CD4-positive, CD25-positive, alpha-beta regulatory T cell (primary cell): Measurements from ENCODE around the gene ZNF687. TPM values are rescaled to one million over a fixed set of nuclear protein-coding genes. Genes with fewer than 3 reads are reported as not detected.

Experiments
- ATAC-seq, 2 donors: fragments of 150-1000 bp; cut with Tn5 transposase; one replicate each; pipeline ENCODE4 v1.10.0; 2021; ENCODE audit warnings: low read depth in 2 of 2, moderate number of reproducible peaks in 2 of 2, moderate library complexity in 1 of 2
- DNase-seq, 3 donors: peaks; one replicate each; pipeline versions ENCODE4 v3.0.0 to v3.0.0-alpha.2; 2012 to 2022; ENCODE audit warnings: mixed read lengths in 1 of 3
- H3K27ac ChIP-seq: one replicate; pipeline ENCODE4 v1.7.0; 2013; ENCODE audit warnings: mild to moderate bottlenecking, low read length; ENCODE audit not compliant: insufficient read depth, poor library complexity, severe bottlenecking
- H3K27me3 ChIP-seq: one replicate; pipeline ENCODE4 v1.7.0; 2013; ENCODE audit warnings: low read length; ENCODE audit not compliant: control insufficient read depth, insufficient read depth
- H3K36me3 ChIP-seq: one replicate; pipeline ENCODE4 v1.7.0; 2013; ENCODE audit warnings: mild to moderate bottlenecking, low read length, moderate library complexity; ENCODE audit not compliant: control insufficient read depth, insufficient read depth
- H3K4me1 ChIP-seq: 2 replicates; pipeline ENCODE4 v1.7.0; 2013; ENCODE audit warnings: mild to moderate bottlenecking, low read length; ENCODE audit not compliant: insufficient read depth, control insufficient read depth, poor library complexity, severe bottlenecking
- H3K4me3 ChIP-seq: one replicate; pipeline ENCODE4 v1.7.0; 2013; ENCODE audit warnings: low read depth, mild to moderate bottlenecking, low read length, moderate library complexity
- H3K9me3 ChIP-seq, 2 experiments: 1 replicate in 1 of 2; 2 replicates in 1 of 2; pipeline ENCODE4 v1.7.0; 2013; ENCODE audit warnings: low read length in 2 of 2, mild to moderate bottlenecking in 1 of 2, moderate library complexity in 1 of 2; ENCODE audit not compliant: control insufficient read depth in 2 of 2
- H3K27ac Mint-ChIP-seq, 3 donors: one replicate each; pipeline ENCODE4 v1.8.0; 2020 to 2022; ENCODE audit warnings: mild to moderate bottlenecking in 3 of 3, mixed read lengths in 3 of 3, moderate library complexity in 2 of 3
- H3K27me3 Mint-ChIP-seq: one replicate; pipeline ENCODE4 v1.8.0; 2022; ENCODE audit warnings: mild to moderate bottlenecking, mixed read lengths
- H3K36me3 Mint-ChIP-seq: one replicate; pipeline ENCODE4 v1.8.0; 2020; ENCODE audit warnings: mixed read lengths
- H3K4me1 Mint-ChIP-seq, 4 donors: one replicate each; pipeline ENCODE4 v1.8.0; 2020 to 2022; ENCODE audit warnings: mixed read lengths in 4 of 4, mild to moderate bottlenecking in 1 of 4
- H3K4me3 Mint-ChIP-seq, 4 donors: one replicate each; pipeline ENCODE4 v1.8.0; 2020 to 2022; ENCODE audit warnings: mild to moderate bottlenecking in 4 of 4, mixed read lengths in 4 of 4, moderate library complexity in 3 of 4
- H3K9me3 Mint-ChIP-seq, 7 donors: one replicate each; pipeline ENCODE4 v1.8.0; 2020 to 2022; ENCODE audit warnings: mixed read lengths in 7 of 7, mild to moderate bottlenecking in 3 of 7, moderate library complexity in 2 of 7
- polyA plus RNA-seq, 4 donors: library from polyadenylated mRNA; unstranded; fragments of 300-500 nt; fragmentation: Illumina TruSeq; gene quantifications; one replicate each; pipeline ENCODE4 v1.2.3, GENCODE V29; 2021
- total RNA-seq: library from RNA; stranded (reverse); gene quantifications from one replicate; pipeline ENCODE4 v1.2.3, GENCODE V29; 2022

The ZNF687 gene
- total and polyA plus RNA-seq, 5 donors from 2014 or later = 0.46 to 31.9 (median 1.6) TPM

DNA sequence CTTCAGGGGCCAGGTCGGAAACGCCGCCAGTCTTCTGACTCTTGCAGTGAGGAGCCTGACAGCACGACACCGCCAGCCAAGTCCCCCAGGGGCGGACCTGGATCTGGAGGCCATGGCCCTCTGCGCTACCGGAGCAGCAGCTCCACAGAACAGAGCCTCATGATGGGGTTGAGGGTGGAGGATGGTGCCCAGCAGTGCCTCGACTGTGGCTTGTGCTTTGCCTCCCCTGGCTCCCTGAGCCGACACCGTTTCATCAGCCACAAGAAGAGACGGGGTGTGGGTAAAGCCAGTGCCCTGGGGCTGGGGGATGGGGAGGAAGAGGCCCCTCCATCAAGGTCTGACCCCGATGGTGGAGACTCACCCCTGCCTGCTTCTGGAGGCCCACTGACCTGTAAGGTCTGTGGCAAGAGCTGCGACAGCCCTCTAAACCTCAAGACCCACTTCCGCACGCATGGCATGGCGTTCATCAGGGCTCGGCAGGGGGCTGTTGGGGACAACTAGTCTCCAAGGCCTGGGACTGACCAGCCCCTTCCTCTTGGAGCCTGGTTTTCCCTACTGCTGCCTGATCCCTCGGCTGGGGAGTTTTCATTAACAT, 8.7 kb downstream of the ZNF687 start:
- Histone ChIP-seq H3K4me1 (no peaks in the 10 kb centered on the region), H3K9me3 (no peaks in the 10 kb centered on the region), H3K4me3 (no peak overlapping the region), H3K27me3 (no peaks in the 10 kb centered on the region), H3K27ac (no peak overlapping the region), H3K36me3 (peaks cover 83% of the 10 kb centered on the region)
- Mint-ChIP-seq H3K27me3 (no peaks in the 10 kb centered on the region), H3K4me1 (peaks cover 0 to 22% (median 8%) of the 10 kb centered on the region in 4 donors), H3K27ac (no peak overlapping the region), H3K9me3 (no peaks in the 10 kb centered on the region), H3K36me3 (peaks cover 32% of the 10 kb centered on the region), H3K4me3 (no peak overlapping the region)
- ATAC-seq (no peak), DNase-seq (no peak)

DNA sequence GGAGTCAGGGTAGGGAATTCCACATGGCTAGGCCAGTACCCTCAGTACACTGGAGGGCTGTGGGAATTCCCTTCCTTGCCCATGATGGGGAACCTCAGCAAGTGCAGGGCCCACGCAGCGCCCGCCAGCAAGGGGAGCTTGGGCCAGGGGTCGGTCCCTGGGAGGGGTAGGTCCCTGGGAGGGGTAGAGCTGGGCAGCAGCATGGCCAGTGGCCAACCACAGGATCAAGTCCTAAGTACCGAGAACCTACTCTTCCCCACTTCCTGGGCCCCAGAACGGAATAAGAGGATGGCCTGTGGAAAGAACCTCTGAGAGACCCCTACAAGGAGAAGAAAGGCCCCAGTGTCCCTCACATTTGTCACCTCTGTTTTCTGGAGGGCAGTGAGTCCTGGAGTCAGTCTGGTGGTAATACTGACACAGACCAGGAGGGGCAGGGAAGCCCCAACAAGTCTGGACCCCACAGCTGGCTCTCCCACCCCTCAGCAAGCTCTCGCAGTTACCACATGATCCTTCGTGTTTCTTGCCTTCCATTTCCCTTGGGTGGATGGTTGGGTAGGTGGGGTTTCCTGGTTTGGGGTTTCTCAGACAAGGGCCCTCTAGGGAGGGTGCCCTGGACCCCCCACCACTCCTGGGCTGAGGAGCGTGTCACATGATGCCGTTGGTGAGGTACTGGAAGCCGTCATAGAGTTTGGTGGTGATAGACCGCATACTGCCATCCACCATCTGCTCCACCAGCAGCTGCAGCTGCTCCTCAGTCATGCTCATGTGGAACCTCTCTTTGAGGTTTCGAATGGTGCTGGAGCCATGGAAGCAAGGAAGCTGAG, 10.3 kb downstream of the ZNF687 start:
- ATAC-seq (peak in 1 of 2 donors; percentile 22), DNase-seq (no peak)
- no peaks in the 10 kb centered on the region for H3K9me3 ChIP-seq
- no peak overlapping the region for H3K27ac ChIP-seq
- peaks cover 26% of the 10 kb centered on the region for H3K36me3 Mint-ChIP-seq
- no peak overlapping the region for H3K4me3 ChIP-seq
- H3K27ac Mint-ChIP-seq = peak overlapping the region in 1 of 3 donors; percentile 34
- H3K4me3 Mint-ChIP-seq = no peak overlapping the region
- no peaks in the 10 kb centered on the region for H3K4me1 ChIP-seq
- peaks cover 0 to 13% (median 6%) of the 10 kb centered on the region in 4 donors for H3K4me1 Mint-ChIP-seq
- peaks cover 80% of the 10 kb centered on the region for H3K36me3 ChIP-seq
- no peaks in the 10 kb centered on the region for H3K27me3 ChIP-seq
- H3K9me3 Mint-ChIP-seq = no peaks in the 10 kb centered on the region
- no peaks in the 10 kb centered on the region for H3K27me3 Mint-ChIP-seq

DNA sequence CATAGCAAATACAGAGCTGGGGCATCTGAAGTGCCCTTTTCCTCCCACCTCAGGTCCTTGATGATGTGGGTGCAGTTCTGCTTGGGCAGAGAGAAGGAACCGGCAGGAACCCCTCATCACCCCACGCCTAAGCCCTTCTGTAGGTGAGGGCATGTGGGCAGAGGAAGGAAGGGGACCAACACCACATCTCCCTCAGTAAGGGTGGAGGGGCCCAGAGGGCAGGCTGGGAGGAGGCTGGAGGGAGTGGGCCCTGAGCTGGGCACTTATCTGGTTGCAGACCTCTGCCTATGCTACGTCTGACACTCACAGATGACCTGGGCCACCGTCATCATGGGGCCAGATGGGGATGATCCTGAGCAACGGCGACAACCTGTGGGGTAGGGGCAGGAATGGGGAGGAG, 11.0 kb downstream of the ZNF687 start:
- H3K27ac Mint-ChIP-seq = no peak overlapping the region
- Histone ChIP-seq H3K4me1 (no peaks in the 10 kb centered on the region), H3K27me3 (no peaks in the 10 kb centered on the region), H3K9me3 (no peaks in the 10 kb centered on the region), H3K4me3 (no peak overlapping the region), H3K36me3 (peaks cover 80% of the 10 kb centered on the region), H3K27ac (no peak overlapping the region)
- DNase-seq (no peak), ATAC-seq (peak in 1 of 2 donors; percentile 14)
- H3K9me3 Mint-ChIP-seq = no peaks in the 10 kb centered on the region
- no peaks in the 10 kb centered on the region for H3K27me3 Mint-ChIP-seq
- peaks cover 31% of the 10 kb centered on the region for H3K36me3 Mint-ChIP-seq
- H3K4me1 Mint-ChIP-seq = peaks cover 0 to 13% (median 6%) of the 10 kb centered on the region in 4 donors
- no peak overlapping the region for H3K4me3 Mint-ChIP-seq

DNA sequence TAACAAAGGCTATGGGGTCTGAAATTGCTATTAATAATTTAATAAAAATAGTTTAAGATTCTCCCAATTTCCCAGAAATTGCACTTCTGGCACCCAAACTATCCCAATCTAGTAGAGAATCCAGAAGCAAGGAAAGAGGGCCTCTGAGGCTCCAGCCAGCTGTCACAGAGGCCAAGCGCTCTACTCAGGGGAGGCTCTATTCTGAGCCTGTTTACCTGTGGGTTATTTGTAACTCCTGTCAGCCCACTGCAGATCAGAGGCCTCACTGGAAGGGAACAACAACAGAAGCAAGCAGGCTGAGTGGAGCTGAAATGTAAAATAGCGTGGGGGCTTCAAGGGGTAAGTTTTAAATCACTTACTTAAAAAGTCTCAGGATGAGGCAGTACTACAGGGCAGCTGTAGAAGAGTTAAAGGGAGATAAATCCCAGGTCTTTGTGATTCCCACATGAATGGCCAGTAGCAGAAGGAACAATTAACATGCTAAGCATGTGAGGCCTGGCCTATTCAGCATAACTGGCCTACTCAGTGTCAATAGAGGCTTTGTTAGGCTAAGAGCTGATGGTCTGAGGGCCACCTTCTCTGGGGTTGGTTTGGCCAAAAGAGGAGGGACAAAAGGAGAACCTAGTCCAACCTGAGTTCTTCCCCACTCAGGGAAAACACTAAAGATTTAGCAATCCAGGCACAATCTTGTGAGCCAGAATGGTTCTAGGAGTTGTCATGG, 12.8 kb downstream of the ZNF687 start:
- Histone ChIP-seq H3K27ac (no peak overlapping the region), H3K27me3 (no peaks in the 10 kb centered on the region), H3K4me1 (no peaks in the 10 kb centered on the region), H3K36me3 (peaks cover 86% of the 10 kb centered on the region), H3K4me3 (no peak overlapping the region), H3K9me3 (no peaks in the 10 kb centered on the region)
- H3K27me3 Mint-ChIP-seq = no peaks in the 10 kb centered on the region
- peaks cover 0 to 5% (median 2%) of the 10 kb centered on the region in 4 donors for H3K4me1 Mint-ChIP-seq
- no peaks in the 10 kb centered on the region for H3K9me3 Mint-ChIP-seq
- peaks cover 38% of the 10 kb centered on the region for H3K36me3 Mint-ChIP-seq
- no peak for DNase-seq
- ATAC-seq = no peak
- peak overlapping the region in 2 of 3 donors; percentile 68 to 83 for H3K27ac Mint-ChIP-seq
- H3K4me3 Mint-ChIP-seq = no peak overlapping the region

DNA sequence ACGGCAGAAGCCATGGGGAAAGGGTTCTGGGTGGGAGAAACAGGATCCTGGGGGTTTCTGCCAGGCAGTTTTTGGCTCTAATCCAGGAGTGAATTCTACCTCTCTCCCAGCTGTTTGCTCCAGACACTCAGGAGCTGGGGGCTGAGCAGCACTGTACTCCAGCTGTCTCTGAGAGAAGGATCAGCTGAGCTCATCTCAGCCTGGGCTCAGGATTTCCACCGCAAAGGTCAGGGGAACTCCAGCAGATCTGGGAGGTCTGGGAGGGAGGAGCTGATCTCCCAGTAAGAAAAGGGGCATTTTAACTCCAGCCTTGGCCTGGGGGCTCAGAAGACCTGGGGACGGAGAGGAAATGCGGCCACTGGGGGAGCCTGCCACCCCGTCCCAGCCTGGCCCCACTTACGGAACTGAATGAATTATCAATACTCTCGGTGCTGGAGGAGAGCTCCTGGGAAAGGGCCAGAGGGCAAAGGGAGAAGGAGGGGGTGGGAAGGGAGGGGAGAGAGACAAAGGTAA, 27.8 kb downstream of the ZNF687 start:
- no peak overlapping the region for H3K4me3 Mint-ChIP-seq
- H3K9me3 Mint-ChIP-seq = no peaks in the 10 kb centered on the region
- H3K27me3 ChIP-seq = no peaks in the 10 kb centered on the region
- peaks cover 11 to 43% (median 26%) of the 10 kb centered on the region in 4 donors for H3K4me1 Mint-ChIP-seq
- H3K9me3 ChIP-seq = no peaks in the 10 kb centered on the region
- DNase-seq (no peak), ATAC-seq (no peak)
- peaks cover 79% of the 10 kb centered on the region for H3K36me3 ChIP-seq
- H3K27ac Mint-ChIP-seq = peak overlapping the region in 2 of 3 donors; percentile 11 to 87
- no peak overlapping the region for H3K27ac ChIP-seq
- H3K4me3 ChIP-seq = no peak overlapping the region
- H3K36me3 Mint-ChIP-seq = peaks cover 48% of the 10 kb centered on the region
- peaks cover 17% of the 10 kb centered on the region for H3K4me1 ChIP-seq
- H3K27me3 Mint-ChIP-seq = no peaks in the 10 kb centered on the region

DNA sequence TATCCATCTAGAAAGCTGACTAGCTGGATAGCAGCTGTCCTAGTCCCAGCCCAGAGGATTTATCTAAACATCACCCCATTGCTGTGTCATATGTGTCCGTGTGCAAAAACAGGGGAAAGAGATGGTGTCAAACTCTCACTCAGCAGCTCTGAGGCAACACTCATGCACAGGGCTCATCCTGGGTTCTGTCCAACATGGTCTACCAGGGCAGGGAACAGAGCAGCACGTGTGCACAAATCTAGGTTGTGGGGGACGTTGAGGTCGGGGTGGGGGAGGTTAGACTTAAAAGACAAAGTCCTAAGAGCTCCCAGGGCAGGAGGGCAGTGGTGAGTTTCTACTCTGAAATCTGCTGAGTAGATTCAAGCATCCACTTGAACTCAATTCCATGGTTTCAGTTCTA, 28.9 kb downstream of the ZNF687 start:
- no peak for DNase-seq
- H3K9me3 ChIP-seq = no peaks in the 10 kb centered on the region
- Mint-ChIP-seq H3K9me3 (no peaks in the 10 kb centered on the region), H3K27me3 (no peaks in the 10 kb centered on the region), H3K4me1 (peaks cover 11 to 52% (median 34%) of the 10 kb centered on the region in 4 donors), H3K36me3 (peaks cover 47% of the 10 kb centered on the region), H3K4me3 (no peak overlapping the region), H3K27ac (peak overlapping the region in 2 of 3 donors; percentile 77 to 93)
- H3K27ac ChIP-seq = no peak overlapping the region
- no peak for ATAC-seq
- H3K36me3 ChIP-seq = peaks cover 77% of the 10 kb centered on the region
- H3K27me3 ChIP-seq = no peaks in the 10 kb centered on the region
- no peak overlapping the region for H3K4me3 ChIP-seq
- H3K4me1 ChIP-seq = peaks cover 17% of the 10 kb centered on the region

DNA sequence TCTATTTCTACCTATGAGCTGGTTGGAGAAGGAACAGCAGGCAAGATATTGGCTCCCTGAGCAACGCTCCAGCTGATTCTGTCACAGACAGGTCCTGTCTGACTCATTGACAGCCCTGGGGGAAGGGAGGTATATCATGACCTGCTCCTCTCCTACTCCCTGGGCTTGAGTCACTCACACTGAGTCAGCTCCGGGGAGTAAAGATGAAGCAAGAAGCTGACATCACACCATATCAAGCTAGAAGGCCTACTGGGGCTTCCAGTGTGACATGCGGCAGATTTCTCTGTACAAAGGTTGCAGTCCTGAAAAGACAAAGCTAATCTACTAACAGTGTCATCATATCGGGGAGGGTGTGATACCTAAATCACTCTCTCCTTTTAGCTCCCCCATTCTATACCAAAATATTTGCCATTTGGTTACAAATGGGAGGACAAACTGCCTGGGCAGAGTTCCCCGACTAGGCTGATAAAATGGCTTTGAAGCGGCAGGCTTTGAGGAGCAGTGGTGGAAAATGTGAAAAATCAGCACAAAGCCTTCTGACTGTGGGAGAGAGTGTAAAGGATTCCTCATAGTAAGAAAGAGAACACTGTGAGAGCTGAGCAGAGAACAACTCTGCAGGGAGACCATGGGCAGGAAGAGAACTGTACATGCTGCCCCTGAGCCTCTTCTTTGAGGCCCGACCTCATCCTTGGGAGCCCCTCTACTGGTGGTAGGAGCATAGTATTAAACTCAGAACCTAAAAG, 29.7 kb downstream of the ZNF687 start:
- ATAC-seq = peak; percentile 100
- Mint-ChIP-seq H3K4me1 (peaks cover 11 to 52% (median 37%) of the 10 kb centered on the region in 4 donors), H3K4me3 (peak overlapping the region in 2 of 4 donors; percentile 12 to 52), H3K36me3 (peaks cover 51% of the 10 kb centered on the region), H3K27me3 (no peaks in the 10 kb centered on the region), H3K27ac (peak overlapping the region; percentile 70 to 93 (median 77)), H3K9me3 (no peaks in the 10 kb centered on the region)
- H3K27me3 ChIP-seq = no peaks in the 10 kb centered on the region
- peak in 2 of 3 donors; percentile 18 to 64 for DNase-seq
- H3K4me1 ChIP-seq = peaks cover 17% of the 10 kb centered on the region
- no peak overlapping the region for H3K27ac ChIP-seq
- peak overlapping the region; percentile 10 for H3K4me3 ChIP-seq
- no peaks in the 10 kb centered on the region for H3K9me3 ChIP-seq
- H3K36me3 ChIP-seq = peaks cover 76% of the 10 kb centered on the region
